Stimulated activated naive B cell treated with anti-CD40 and anti-IgM and Interleukin-4, amounts not matched to agents 10 μg/mL and 1 μg/mL and 100 μg/mL, for 72 hours (primary cell): ENCODE results near the gene FRYL.

ENCODE experiments used
- ATAC-seq, 2 donors: fragments of 150-1000 bp; cut with Tn5 transposase; replicated peaks; 2 replicates each; pipeline ENCODE4 v1.10.0; 2021; ENCODE audit warnings: moderate library complexity in 1 of 2
- DNase-seq: peaks from one replicate; pipeline ENCODE4 v3.0.0; 2021
- H3K27ac Mint-ChIP-seq: one replicate; pipeline ENCODE4 v1.8.0; 2022; ENCODE audit warnings: mild to moderate bottlenecking, mixed read lengths
- H3K27me3 Mint-ChIP-seq, 2 donors: one replicate each; pipeline ENCODE4 v1.8.0; 2022; ENCODE audit warnings: mixed read lengths in 2 of 2
- H3K36me3 Mint-ChIP-seq, 2 donors: one replicate each; pipeline ENCODE4 v1.8.0; 2022; ENCODE audit warnings: mixed read lengths in 2 of 2, mild to moderate bottlenecking in 1 of 2
- H3K4me1 Mint-ChIP-seq, 2 donors: one replicate each; pipeline ENCODE4 v1.8.0; 2022; ENCODE audit warnings: mixed read lengths in 2 of 2, mild to moderate bottlenecking in 1 of 2
- H3K4me3 Mint-ChIP-seq, 2 donors: one replicate each; pipeline ENCODE4 v1.8.0; 2022; ENCODE audit warnings: mild to moderate bottlenecking in 2 of 2, mixed read lengths in 2 of 2, moderate library complexity in 1 of 2
- H3K9me3 Mint-ChIP-seq, 2 donors: one replicate each; pipeline ENCODE4 v1.8.0; 2022; ENCODE audit warnings: mixed read lengths in 2 of 2, mild to moderate bottlenecking in 1 of 2

The FRYL gene

GRCh38 chr4:48665555-48666186, 114.4 kb downstream of the FRYL start:
- Mint-ChIP-seq H3K9me3 (peaks cover 2% of the 10 kb centered on the region in 2 donors), H3K27me3 (no peaks in the 10 kb centered on the region), H3K36me3 (peaks cover 15 to 16% of the 10 kb centered on the region in 2 donors), H3K4me1 (peaks cover 12 to 30% of the 10 kb centered on the region in 2 donors), H3K27ac (no peak overlapping the region), H3K4me3 (no peak overlapping the region)
- DNase-seq = no peak
- no peak for ATAC-seq

DNA sequence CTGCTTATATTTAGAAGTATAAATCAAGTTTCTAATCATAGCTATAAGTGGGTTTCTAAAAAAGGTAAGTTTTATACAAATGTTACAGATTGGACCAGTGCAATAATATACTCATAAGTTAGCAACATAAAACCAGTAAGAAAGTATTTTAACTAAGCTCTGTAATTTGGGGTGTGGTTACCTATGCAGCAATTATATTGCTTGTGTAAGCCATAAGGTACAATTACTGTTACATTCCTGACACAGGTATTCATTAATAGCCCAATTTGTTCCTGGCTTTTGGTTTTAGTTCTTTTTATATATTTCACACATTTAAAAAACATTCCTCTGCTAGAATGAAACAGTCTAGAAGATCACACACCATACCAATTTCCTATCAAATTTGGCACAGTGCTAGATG, 115.1 kb downstream of the FRYL start:
- no peak for ATAC-seq
- Mint-ChIP-seq H3K9me3 (peaks cover 1 to 2% of the 10 kb centered on the region in 2 donors), H3K4me1 (peaks cover 16 to 37% of the 10 kb centered on the region in 2 donors), H3K36me3 (peaks cover 18% of the 10 kb centered on the region in 2 donors), H3K27me3 (no peaks in the 10 kb centered on the region), H3K4me3 (no peak overlapping the region), H3K27ac (no peak overlapping the region)
- DNase-seq = no peak

- Mint-ChIP-seq H3K27ac (no peak overlapping the region), H3K9me3 (peaks cover 2 to 3% of the 10 kb centered on the region in 2 donors), H3K4me1 (peaks cover 15 to 28% of the 10 kb centered on the region in 2 donors), H3K4me3 (no peak overlapping the region), H3K27me3 (no peaks in the 10 kb centered on the region), H3K36me3 (peaks cover 23 to 27% of the 10 kb centered on the region in 2 donors)
- DNase-seq (no peak), ATAC-seq (no peak)
Measured at GRCh38 chr4:48661391-48661790, 118.7 kb downstream of the FRYL start.

DNA sequence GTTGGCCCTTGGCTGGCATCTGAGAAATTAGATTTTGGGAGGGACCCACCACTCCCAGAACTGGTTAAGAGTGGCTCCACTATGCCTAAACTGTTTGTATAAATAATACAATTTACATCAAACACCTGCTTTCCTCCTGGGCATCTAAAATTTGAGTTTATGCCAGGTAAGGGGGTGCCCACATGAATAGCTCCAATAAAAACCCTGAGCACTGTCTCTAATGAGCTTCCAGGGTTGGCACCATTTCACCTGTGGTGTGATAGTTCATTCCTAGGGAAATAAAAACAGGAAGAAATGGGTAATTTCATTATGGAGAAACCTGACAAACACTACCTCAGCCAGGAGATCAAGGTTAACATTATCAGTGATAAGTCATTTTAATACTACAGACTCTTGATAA, 119.7 kb downstream of the FRYL start:
- Mint-ChIP-seq H3K4me1 (peaks cover 11 to 23% of the 10 kb centered on the region in 2 donors), H3K27me3 (no peaks in the 10 kb centered on the region), H3K9me3 (peaks cover 2 to 3% of the 10 kb centered on the region in 2 donors), H3K27ac (no peak overlapping the region), H3K4me3 (no peak overlapping the region), H3K36me3 (peaks cover 23 to 27% of the 10 kb centered on the region in 2 donors)
- no peak for DNase-seq
- no peak for ATAC-seq

DNA sequence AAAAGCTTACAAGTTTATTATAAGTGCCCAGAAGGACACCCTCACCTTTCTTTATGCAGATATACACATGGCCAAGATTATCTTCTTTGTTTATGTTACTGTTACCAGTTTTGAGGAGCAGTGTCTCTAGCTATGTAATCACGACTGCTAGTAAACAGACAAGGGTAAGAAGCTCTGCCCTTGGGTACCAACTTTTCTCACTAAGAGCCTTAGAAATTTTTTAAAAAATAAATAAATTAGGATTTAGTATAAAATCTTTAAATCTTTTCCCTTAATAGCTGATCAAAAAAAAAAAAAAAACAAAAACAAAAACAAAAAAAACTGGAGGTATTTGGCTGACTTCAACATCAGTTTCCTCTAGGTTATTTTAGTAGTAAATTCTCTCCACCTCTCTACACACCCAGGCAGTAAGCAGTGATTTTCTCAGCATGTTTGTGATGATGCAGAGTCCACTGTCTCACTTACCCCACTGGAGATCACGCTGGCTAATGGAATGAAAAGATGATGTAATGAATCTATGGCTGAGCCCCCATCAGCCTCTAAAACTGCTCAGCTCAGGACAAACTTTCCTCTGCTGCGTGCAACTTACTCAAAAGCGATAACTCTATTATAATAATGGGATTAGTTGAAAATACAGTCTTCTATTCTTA, 125.9 kb downstream of the FRYL start:
- no peaks in the 10 kb centered on the region for H3K9me3 Mint-ChIP-seq
- H3K4me1 Mint-ChIP-seq = peaks cover 15 to 28% of the 10 kb centered on the region in 2 donors
- ATAC-seq (no peak), DNase-seq (no peak)
- H3K27ac Mint-ChIP-seq = peak overlapping the region; percentile 22
- H3K36me3 Mint-ChIP-seq = peaks cover 14 to 22% of the 10 kb centered on the region in 2 donors
- no peaks in the 10 kb centered on the region for H3K27me3 Mint-ChIP-seq
- no peak overlapping the region for H3K4me3 Mint-ChIP-seq

GRCh38 chr4:48653217-48654014, 126.7 kb downstream of the FRYL start:
- Mint-ChIP-seq H3K27me3 (no peaks in the 10 kb centered on the region), H3K4me3 (no peak overlapping the region), H3K27ac (no peak overlapping the region), H3K9me3 (no peaks in the 10 kb centered on the region), H3K36me3 (peaks cover 9 to 18% of the 10 kb centered on the region in 2 donors), H3K4me1 (peaks cover 15 to 25% of the 10 kb centered on the region in 2 donors)
- no peak for ATAC-seq
- no peak for DNase-seq

- Mint-ChIP-seq H3K36me3 (peaks cover 9 to 25% of the 10 kb centered on the region in 2 donors), H3K4me1 (peaks cover 20 to 33% of the 10 kb centered on the region in 2 donors), H3K4me3 (no peak overlapping the region), H3K27me3 (no peaks in the 10 kb centered on the region), H3K27ac (no peak overlapping the region), H3K9me3 (no peaks in the 10 kb centered on the region)
- ATAC-seq (no peak), DNase-seq (no peak)
Measured at GRCh38 chr4:48651914-48652313, 128.2 kb downstream of the FRYL start.

DNA sequence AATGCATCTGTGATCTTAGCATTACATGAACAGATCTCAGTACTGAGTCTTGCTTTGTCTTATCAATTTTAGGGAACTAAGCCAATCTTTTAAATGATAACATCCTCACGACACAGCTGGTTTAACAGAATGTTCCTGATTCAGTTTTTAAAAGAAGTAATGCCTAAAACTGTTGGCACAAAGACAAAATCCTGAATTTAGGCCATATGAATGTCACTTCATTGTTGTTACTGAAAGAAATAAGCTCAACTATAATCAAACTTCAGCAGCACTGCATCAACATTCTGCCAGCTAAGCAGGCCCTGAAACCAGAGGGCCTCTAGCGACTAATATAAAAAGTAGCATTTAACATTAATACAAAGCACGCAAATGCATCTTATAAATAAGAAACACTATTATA, 130.6 kb downstream of the FRYL start:
- no peak overlapping the region for H3K4me3 Mint-ChIP-seq
- ATAC-seq = no peak
- H3K27me3 Mint-ChIP-seq = no peaks in the 10 kb centered on the region
- peaks cover 24 to 42% of the 10 kb centered on the region in 2 donors for H3K4me1 Mint-ChIP-seq
- H3K27ac Mint-ChIP-seq = no peak overlapping the region
- no peaks in the 10 kb centered on the region for H3K9me3 Mint-ChIP-seq
- H3K36me3 Mint-ChIP-seq = peaks cover 11 to 25% of the 10 kb centered on the region in 2 donors
- DNase-seq = no peak

DNA sequence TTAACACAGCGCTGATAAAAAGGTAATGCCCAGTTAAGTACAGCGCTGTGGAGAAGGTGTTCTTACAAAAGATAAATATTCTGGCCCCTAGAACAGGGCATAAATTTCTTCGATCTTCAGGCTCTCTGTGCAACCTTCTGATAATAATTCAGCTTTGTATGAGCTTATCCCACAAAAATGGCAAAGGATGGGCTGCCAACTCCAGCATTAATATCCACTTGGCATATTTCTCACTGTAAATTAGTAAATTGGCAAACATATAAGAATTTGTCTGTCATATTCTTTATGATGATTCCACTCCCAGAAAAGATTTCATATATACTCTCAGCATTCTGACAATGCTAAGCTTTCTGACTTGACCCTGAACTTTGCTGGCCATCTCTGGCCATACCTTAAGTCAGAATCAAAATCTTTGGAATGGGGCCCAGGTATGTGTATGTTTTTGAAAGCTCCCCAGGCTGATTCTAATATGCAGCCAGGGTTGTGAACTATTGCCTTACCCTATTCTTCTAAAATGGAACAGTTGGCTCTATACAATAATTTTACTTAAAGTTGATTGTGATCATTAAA, 134.8 kb downstream of the FRYL start:
- Mint-ChIP-seq H3K9me3 (no peaks in the 10 kb centered on the region), H3K27ac (no peak overlapping the region), H3K27me3 (no peaks in the 10 kb centered on the region), H3K4me3 (no peak overlapping the region), H3K36me3 (peaks cover 2 to 9% of the 10 kb centered on the region in 2 donors), H3K4me1 (peaks cover 22 to 32% of the 10 kb centered on the region in 2 donors)
- ATAC-seq (no peak), DNase-seq (no peak)

GRCh38 chr4:48642421-48643374, 137.4 kb downstream of the FRYL start:
- no peak for ATAC-seq
- H3K27me3 Mint-ChIP-seq = no peaks in the 10 kb centered on the region
- peaks cover 11 to 15% of the 10 kb centered on the region in 2 donors for H3K36me3 Mint-ChIP-seq
- H3K4me1 Mint-ChIP-seq = peaks cover 23 to 30% of the 10 kb centered on the region in 2 donors
- H3K9me3 Mint-ChIP-seq = peaks cover 0 to 2% of the 10 kb centered on the region in 2 donors
- DNase-seq = no peak
- H3K4me3 Mint-ChIP-seq = no peak overlapping the region
- H3K27ac Mint-ChIP-seq = no peak overlapping the region

DNA sequence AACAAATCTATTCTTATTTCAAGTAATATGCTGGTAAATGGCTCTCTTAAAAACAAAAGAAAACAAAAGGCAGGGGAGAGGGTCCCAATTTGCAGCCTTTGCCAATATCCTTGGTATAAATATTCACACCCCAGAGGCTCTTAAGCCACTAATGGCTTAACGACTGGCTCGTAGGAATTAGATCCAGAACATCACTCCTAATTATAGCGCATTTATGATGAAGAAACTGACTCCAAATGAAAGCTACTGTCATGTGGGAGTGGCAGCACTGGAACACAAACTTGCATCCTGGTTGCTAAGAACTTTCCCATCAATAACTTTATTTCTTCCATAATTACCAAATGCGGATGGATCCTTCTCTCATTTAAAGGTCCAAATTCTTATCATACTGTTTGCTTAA, 138.7 kb downstream of the FRYL start:
- no peaks in the 10 kb centered on the region for H3K27me3 Mint-ChIP-seq
- H3K4me1 Mint-ChIP-seq = peaks cover 18 to 22% of the 10 kb centered on the region in 2 donors
- H3K4me3 Mint-ChIP-seq = no peak overlapping the region
- ATAC-seq (no peak), DNase-seq (no peak)
- peaks cover 9 to 15% of the 10 kb centered on the region in 2 donors for H3K36me3 Mint-ChIP-seq
- H3K9me3 Mint-ChIP-seq = peaks cover 0 to 2% of the 10 kb centered on the region in 2 donors
- H3K27ac Mint-ChIP-seq = no peak overlapping the region

DNA sequence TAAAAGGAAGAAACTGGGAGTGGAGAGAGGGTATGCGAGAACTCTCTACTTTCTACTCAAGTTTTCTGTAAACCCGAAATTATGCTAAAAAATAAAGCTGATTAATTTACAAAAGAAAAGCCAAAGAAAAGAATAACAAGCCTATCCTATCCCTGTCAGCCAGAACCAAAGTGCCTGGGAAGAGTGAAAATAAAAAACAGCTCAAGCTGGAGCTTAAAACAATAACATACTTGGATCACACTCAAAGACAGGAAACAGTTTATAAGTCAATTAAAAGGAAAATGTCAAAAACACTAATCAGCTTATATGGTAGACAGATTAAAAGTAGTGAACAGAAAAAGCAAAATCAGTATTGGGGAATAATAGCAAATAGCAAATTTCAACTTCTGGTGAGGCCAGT, 139.4 kb downstream of the FRYL start:
- Mint-ChIP-seq H3K4me1 (peaks cover 18 to 19% of the 10 kb centered on the region in 2 donors), H3K27me3 (no peaks in the 10 kb centered on the region), H3K4me3 (no peak overlapping the region), H3K9me3 (peaks cover 0 to 2% of the 10 kb centered on the region in 2 donors), H3K36me3 (peaks cover 9 to 15% of the 10 kb centered on the region in 2 donors), H3K27ac (no peak overlapping the region)
- ATAC-seq = no peak
- no peak for DNase-seq

DNA sequence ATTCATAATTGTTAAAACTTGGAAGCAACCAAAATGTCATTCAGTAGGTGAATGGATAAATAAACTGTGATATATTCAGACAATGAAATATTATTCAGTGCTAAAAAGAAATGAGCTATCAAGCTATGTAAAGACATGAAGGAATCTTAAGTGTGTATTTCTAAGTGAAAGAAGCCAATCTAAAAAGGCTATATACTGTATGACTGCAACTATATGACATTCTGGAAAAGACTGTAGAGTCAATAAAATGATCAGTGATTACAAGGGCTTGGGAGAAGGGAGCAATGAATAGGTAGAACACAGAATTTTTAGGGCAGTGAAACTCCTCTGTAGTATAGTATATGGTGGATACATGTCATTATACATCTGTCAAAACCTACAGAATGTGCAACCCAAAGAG, 139.9 kb downstream of the FRYL start:
- H3K4me1 Mint-ChIP-seq = peaks cover 18 to 19% of the 10 kb centered on the region in 2 donors
- peaks cover 0 to 2% of the 10 kb centered on the region in 2 donors for H3K9me3 Mint-ChIP-seq
- no peak overlapping the region for H3K27ac Mint-ChIP-seq
- no peaks in the 10 kb centered on the region for H3K27me3 Mint-ChIP-seq
- ATAC-seq (no peak), DNase-seq (no peak)
- peaks cover 9 to 15% of the 10 kb centered on the region in 2 donors for H3K36me3 Mint-ChIP-seq
- no peak overlapping the region for H3K4me3 Mint-ChIP-seq
